HG03064 (cell line): ENCODE results near the gene FBXL20.
"Not testable (repeated sequence)": the region's sequence is repeated elsewhere in the genome, so short reads cannot be mapped to it uniquely, and the experiment has no call there.

Experiments used
- ATAC-seq: cut with Tn5 transposase; IDR thresholded peaks from one replicate; pipeline ENCODE4 v1.9.1; 2021; ENCODE audit warnings: low read depth; ENCODE audit not compliant: unreplicated experiment

FBXL20 gene

DNA sequence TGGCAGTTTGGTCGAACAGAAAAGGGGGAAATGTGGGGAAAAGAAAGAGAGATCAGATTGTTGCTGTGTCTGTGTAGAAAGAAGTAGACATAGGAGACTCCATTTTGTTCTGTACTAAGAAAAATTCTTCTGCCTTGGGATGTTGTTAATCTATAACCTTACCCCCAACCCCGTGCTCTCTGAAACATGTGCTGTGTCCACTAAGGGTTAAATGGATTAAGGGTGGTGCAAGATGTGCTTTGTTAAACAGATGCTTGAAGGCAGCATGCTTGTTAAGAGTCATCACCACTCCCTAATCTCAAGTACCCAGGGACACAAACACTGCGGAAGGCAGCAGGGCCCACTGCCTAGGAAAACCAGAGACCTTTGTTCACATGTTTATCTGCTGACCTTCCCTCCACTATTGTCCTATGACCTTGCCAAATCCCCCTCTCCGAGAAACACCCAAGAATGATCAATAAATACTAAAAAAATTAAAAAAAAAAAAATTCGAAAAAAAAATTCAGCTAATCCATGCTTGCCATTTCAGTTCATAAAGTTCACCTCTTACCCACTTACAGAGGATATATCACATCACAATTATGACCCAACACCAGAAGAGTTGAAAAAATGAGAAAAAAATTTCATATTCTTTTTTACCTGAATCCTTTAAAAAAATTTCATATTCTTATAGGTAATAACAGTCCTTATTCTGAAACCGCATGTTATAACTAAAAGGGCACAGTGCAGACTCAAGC is 67.2 kb downstream of the FBXL20 start:
- ATAC-seq, result not testable (repeated sequence)

DNA sequence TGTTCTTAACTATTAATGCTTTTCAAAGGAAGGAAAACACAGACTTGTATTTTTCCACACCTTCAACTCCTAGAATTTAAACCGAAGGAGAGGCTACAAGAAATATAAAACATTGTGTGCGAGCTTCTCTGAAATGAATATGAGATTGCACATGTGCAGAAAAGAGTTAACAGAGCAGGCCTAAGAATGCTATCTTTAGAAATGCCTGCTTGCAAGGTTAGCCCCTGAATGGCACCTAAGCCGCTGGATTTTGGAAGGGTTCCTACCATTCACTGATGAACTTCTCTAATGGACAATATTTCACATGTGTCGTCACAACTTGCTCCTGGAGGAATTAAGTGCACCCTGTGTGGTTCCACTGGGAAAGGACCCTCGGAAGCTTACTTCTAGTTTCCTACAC is 69.3 kb downstream of the FBXL20 start:
- no peak for ATAC-seq

DNA sequence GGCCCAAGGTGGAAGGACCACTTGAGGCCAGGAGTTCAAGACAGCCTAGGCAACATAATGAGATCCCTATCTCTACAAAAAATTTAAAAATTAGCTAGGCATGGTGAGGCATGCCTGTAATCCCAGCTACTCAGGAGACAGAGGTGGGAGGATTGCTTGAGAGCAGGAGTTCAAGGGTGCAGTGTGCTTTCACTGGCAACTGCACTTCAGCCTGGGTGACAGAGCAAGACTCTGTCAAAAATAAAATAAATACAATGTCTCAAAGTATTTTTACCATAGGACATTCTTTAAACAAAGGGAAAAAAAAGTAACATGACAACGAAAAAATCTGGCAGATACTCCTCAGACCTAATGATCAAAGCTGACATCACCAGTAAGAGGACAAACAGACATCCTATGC is 72.6 kb downstream of the FBXL20 start:
- ATAC-seq, result no peak

DNA sequence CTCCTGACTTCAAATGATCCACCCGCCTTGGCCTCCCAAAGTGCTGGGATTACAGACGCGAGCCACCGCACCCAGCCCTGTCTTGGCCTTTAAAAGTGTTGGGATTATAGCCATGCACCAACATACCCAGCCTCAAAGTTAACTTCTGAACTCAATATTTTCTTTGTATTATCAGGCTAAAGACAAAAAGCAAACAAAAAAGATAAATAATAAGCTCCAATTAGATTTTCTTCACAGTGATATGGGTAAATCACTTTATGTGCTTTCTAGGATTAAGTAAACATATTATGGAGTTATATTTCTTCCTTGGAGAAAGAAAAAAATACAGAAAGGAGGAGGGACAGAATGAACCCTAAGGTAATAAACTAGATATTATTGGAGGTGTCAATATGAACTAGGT is 74.3 kb downstream of the FBXL20 start:
- no peak for ATAC-seq

DNA sequence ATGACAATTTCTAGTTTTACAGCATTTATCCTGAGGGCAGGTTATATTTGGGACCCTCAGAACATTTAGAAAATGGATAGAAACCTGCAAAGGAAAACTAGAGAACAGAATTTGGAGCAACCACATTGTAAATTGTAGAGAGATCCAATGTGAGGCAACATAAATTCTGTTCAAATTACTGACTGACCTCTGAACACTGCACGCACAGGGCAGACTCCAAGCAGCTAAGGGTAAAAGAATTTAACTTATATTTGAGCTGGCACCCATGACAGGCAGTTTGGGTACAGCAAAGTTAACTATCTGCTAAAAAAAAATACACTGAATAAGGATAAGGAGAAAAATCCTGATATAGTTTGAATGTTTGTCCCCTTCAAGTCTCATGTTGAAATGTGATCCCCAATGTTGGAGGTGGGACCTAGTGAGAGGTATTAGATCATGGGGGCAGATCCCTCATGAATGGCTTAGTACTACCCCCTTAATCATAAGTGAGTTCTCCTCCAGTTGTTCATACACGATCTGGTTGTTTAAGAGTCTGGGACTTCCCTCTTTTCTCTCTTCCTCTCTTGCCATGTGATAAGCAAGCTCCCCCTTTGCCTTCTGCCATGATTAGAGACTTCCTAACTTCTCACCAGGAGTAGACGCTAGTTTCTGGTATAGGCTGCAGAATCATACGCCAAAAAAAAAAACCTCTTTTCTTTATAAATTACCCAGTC is 75.7 kb downstream of the FBXL20 start:
- no peak for ATAC-seq

DNA sequence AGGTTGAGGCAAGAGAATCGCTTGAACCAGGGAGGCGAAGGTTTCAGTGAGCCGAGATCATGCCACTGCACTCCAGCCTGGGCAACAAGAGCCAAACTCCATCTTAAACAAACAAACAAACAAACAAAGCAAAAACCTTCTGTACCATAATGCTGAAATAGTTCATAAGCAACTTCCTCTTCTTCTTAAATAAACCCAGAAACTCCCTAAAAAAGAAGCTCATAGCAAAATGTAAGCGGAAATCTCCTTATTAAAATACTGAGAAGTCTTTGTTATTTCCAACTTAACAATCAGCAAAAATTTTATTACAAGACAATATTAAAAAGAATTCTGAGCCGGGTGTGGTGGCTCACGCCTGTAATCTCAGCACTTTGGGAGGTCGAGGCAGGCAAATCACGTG is 82.8 kb downstream of the FBXL20 start:
- ATAC-seq, result no peak

DNA sequence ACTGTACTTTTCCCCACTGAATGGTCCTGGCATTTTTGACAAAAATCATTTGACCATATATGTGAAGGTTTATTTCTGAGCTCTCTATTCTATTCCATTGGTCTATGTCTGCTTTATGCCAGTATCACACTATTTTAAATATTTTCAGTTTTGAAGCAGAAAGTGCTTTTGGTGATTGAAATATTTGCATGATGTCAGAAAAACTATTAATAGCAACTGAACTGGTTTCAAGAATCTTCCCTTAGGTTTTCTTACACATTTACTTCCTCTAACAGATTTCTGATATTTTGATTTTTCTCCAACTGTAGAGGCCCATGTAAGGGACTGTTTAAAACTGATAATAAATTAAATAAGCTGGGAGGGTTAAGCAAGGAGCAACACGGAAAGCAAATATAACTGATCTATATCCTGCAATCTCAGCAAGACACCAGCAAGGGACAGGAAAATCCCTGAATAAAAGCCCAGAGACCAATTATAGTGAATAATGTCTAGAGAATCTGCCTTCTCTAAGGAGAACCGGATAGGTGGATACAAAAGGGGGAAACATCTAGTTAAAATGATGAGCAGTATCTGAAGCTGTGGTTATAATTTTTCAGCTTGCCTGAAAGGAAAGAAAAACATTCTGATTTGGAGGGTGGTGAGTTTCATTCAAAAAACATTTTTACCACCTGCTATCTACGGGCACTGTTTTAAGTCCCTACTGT is 94.8 kb downstream of the FBXL20 start:
- no peak for ATAC-seq

DNA sequence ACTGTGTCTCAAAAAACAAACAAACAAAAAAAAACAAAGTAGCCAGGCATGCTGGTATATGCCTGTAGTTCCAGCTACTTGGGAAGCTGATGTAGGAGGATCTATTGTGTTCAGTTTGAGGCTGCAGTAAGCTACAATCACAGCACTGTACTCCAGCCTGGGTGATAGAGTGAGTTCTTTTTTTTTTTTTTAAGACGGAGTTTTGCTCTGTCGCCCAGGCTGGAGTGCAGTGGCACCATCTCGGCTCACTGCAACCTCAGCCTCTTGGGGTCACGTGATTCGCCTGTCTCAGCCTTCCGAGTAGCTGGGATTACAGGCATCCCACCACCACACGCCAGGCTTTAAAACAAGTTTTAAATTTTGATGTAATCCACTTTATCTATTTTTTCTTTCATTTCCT is 95.4 kb downstream of the FBXL20 start:
- no peak for ATAC-seq

DNA sequence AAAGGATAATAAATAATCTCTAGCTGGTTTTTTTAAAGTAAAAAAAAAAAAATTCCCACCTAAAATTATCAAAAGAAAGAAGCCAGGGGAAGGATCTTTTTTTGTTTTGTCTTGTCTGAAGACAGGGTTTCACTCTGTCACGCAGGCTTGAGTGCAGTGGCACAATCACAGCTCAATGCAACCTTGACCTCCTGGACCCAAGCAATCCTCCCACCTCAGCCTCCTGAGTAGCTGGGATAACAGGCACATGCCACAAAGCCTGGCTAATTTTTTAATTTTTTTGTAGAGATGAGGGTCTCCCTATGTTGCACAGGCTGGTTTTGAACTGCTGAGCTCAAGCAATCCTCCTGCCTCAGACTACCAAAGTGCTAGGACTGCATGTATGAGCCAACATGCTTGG is 97.2 kb downstream of the FBXL20 start:
- no peak for ATAC-seq

DNA sequence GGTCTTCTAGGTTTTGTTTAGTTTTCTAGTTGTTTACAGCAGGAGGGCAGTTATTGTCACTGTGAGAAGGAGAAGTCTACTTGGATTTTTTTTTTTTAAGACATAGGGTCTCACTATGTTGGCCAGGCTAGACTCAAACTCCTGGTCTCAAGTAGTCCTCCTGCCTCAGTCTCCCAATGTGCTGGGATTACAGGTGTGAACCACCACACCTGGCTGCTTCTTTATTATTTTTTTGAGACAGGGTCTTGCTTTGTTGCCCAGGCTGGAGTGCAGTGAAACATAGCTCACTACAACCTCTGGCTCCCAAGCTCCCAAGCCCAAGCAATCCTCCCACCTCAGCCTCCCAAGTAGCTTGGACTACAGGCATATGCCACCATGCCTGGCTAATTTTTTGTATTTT is 107.4 kb downstream of the FBXL20 start:
- ATAC-seq, result no peak

DNA sequence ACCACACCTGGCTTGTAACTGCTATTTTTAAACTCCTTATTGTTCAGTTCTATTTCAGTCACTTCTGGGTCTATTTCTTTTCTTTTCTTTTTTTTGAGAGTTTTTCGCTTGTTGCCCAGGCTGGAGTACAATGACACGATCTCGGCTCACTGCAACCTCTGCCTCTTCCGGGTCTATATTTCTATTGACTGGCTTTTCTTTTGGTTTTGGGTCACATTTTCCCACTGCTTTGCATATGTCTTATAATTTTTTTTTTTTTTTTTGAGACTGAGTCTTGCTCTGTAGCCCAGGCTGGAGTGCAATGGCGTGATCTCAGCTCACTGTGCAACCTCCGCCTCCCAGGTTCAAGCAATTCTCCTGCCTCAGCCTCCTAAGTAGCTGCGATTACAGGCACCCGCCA is 108.9 kb downstream of the FBXL20 start:
- not testable (repeated sequence) for ATAC-seq

DNA sequence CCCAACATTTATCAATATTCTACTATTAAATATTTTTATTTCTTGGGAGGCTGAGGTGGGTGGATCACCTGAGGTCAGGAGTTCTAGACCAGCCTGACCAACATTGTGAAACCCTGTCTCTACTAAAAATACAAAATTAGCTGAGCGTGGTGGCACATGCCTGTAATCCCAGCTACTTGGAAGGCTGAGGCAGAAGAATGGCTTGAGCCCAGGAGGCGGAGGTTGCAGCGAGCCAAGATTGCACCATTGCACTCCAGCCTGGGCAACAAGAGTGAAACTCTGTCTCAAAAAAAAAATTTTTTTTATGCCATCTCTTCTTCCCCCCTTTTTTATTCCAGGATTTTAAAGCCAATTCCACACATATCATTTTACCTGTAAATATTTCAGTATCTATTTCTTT is 114.9 kb downstream of the FBXL20 start:
- ATAC-seq, result not testable (repeated sequence)

DNA sequence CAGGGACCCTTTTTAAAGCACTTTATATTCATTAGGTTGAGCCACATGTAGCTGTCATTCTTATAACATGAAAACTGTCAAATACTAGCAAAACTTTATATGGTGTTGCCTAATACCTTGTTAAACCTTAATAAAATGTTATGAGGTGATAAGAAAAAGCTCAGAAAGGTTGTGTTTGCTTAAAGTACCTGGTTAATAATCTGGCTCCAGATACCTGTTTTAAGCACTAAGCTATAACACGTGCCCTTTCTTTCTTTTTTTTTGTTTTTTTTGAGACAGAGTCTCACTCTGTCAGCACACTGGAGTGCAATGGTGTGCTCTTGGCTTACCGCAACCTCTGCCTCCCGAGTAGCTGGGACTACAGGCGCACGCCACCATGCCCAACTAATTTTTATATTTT is 116.7 kb downstream of the FBXL20 start:
- ATAC-seq, result no peak

DNA sequence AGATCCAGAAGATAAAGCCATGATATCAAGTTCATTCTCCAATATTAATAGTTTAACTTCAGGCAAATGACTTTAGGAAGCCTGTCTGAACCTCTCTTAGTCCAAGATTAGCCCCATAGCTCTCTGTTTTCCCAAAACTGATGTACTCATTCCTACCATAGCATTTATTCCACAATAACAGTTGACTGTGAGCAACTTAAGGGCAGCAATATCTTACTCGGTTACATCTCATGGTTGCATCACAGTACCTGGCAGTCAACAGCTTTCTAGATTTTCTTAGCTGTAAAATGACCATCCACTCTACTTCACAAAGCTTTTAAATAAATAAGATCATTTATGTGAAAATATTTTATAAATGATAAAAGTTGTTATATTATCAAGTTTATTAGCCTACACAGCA is 117.5 kb downstream of the FBXL20 start:
- no peak for ATAC-seq

DNA sequence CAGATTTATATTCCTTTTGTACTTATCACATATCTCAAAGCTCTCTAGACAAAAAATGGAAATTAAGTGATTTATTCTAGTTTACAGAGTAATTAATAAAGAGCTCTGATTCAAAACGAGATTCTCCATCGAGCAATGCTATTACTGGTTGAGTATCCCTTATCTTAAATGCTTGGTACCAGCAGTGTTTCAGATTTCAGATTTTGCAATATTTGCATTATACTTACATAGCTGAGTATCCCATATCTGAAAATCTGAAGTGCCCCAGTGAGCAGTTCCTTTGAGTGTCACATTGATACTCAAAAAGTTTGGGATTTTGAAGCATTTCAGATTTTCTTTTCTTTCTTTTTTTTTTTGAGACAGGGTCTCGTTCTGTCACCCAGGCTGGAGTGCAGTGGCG is 118.3 kb downstream of the FBXL20 start:
- no peak for ATAC-seq

DNA sequence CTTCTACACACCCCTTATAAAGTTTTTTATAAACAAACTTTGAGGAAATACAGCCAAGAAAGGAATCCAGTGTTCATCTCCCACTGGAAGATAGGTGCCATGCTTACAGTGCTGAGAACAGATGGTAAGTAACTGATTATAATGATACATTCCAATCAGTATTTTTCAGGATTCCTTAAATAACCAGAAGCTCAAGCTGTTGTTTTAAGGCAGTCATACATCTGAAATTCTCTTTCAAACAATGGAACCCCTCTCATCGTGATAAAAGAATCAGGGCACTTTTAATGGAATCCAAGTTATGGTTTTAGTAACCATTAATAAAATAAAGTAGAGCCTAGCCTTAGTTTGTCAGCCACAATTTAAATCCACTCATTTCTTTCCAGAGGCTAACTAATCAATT is 119.6 kb downstream of the FBXL20 start:
- ATAC-seq, result no peak

DNA sequence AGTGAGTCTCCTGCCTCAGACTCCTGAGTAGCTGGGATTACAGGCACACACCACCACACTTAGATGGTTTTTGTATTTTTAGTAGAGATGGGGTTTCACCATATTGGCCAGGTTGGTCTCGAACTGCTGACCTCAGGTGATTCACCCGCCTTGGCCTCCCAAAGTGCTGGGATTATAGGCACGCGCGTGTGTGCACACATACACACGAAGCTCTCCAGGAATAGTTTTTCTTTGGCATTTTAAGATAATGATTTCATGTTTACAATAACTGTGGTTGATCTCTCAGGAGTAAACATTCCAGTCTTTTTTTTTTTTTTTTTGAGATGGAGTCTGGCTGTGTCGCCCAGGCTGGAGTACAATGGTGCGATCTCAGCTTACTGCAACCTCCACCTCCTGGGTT is 123.2 kb downstream of the FBXL20 start:
- not testable (repeated sequence) for ATAC-seq

DNA sequence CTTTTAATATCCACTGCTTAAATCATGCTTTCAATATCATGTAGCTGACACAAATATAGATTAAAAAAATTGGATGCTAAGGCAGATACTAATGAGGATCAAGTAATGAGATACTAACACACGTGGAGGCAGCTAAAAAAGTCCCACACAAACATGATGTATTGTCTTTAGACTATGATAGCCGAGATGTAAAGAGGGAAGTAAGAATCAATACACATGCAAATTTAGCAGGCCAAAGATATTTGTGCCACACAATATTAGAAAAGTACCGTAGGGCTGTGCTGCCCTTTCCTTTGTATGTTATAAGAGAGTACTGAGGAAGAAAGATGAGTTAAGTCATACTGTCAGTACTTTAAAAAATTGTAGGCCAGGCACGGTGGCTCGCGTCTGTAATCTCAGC is 124.3 kb downstream of the FBXL20 start:
- no peak for ATAC-seq

DNA sequence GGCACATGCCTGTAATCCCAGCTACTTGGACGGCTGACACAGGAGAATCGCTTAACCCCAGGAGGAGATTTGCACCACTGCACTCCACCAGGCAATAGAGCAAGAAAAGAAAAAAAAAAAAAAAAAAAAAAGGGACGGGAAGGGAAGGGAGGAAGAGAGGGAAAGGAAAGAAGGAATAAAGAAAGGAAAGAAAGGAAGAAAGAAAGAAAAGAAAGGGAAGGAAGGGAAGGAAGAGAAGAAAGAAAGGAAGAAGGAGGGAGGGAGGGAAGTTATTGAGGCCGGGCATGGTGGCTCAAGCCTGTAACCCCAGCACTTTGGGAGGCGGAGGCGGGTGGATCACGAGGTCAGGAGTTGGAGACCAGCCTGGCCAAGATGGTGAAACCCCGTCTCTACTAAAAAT is 125.3 kb downstream of the FBXL20 start:
- ATAC-seq, result no peak

DNA sequence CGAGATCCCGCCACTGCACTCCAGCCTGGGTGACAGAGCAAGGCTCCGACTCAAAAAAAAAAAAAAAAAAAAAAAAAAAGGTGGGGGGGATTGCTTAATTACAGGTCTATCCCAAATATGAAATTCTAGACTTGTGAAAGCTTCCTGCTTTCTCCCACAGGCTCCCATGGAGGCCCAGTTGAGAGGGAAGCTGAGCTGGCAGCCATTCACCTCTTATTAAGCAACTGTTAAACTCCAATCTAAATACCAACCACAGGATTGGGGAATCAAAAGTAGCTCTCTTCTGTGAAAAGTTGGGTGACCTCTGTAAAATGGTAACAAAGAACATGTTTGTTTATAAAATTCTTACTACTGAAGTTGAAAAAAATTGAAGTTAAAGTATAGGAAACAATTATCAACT is 129.9 kb downstream of the FBXL20 start:
- no peak for ATAC-seq

DNA sequence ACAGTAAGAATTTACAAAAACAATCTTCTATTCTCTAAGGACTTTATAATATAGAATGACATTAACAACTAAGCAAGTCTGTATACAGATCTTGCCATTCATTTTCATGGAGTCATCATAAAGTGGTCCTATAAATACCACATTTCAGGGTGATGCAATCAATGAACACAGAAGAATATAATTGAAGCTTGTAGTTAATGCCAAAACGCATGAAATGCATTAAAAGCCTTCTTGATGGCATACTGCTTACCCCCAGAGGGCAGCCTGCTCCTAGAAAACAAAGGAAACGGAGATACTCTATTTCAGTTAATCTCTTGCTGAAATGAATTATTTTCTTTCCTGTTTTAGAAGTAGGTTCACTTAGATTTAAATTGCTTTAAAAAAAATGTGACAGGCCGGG is 130.5 kb downstream of the FBXL20 start:
- ATAC-seq, result no peak

DNA sequence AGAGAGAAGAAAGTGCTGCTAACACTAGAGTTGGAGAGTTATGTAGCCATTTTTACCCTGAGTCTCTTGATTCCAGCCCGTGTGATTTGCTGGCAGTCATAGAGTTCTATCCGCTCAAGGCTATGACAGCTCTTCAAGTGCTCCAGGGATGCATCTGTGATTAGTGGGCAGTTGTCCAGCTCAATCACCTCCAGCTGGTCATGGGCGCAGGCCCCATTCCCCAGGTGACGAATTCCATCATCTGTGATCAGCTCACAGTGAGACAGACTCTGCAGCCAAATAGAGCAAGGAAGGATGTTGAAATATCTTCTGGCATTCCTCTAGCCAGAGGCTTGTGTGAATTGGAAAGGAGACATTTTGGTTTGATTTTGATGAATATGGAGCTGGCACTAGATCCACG is 137.3 kb downstream of the FBXL20 start:
- no peak for ATAC-seq
